ENCODE data around the gene SERPINA12.

DNA sequence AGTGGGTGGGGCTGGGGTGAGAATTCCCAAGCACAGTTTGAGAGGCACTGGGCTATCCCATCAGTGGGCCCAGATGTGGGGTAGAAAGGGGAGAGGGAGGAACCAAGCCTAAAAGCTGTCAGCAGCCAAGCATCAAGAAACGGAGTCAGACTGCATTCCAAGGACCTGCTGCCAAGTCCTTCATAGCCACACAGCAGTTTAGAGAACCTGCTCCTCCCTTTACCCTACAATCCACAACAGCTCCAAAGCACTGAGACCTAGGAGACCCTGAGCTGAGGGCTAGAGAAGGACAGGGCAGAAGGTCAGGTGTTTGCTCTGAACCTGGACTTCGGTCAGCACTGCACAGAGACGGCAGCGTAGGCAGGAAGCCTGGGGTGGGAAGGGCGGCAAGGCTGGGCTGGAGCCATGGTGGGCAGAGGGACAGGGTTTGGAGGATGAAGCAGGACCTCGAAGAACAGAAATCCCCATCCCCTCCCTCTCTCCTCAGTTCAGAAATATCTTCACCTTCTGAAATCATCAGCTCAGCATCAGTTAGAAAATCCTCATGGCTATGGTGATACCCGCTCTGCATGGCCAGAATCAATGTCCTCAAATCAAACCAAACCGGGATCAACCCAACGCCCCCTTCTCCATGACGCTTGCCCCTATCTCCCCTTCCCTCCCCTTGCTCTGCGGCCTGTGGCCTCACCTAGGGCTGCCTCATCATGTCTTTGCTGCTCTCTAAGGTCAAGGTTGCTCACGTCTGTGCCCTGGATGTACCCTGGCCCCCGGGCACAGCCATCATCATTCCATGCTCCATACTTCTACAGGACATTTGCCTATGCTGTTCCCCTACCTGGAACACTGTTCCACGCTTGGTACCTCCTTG lies 39.1 kb upstream of the SERPINA12 start:
- TF ChIP-seq POLR2AphosphoS5 (IDR thresholded peaks at IDR 0.05) = no peak
- TF ChIP-seq, protein P1, sequence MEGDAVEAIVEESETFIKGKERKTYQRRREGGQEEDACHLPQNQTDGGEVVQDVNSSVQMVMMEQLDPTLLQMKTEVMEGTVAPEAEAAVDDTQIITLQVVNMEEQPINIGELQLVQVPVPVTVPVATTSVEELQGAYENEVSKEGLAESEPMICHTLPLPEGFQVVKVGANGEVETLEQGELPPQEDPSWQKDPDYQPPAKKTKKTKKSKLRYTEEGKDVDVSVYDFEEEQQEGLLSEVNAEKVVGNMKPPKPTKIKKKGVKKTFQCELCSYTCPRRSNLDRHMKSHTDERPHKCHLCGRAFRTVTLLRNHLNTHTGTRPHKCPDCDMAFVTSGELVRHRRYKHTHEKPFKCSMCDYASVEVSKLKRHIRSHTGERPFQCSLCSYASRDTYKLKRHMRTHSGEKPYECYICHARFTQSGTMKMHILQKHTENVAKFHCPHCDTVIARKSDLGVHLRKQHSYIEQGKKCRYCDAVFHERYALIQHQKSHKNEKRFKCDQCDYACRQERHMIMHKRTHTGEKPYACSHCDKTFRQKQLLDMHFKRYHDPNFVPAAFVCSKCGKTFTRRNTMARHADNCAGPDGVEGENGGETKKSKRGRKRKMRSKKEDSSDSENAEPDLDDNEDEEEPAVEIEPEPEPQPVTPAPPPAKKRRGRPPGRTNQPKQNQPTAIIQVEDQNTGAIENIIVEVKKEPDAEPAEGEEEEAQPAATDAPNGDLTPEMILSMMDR (IDR thresholded peaks at IDR 0.05) = no peak

All from stomach (tissue), 4 donors.